NCI-H446 treated with DMSO at 0.1 percent for 48 hours (cell line): ENCODE measurements around the gene HPGDS.
"Not testable (repeated sequence)": the region's sequence is repeated elsewhere in the genome, so short reads cannot be mapped to it uniquely, and the experiment has no call there.

Source experiments
- DNase-seq: peaks from one replicate; lab custom pipeline; 2025; lab: John Stamatoyannopoulos, UW

Gene HPGDS

GRCh38 chr4:94342694-94343093 lies at the start of gene HPGDS:
Gene HPGDS, minus strand, starts transcription at chr4:94342836. Its CDS starts 8,207 bp downstream, at chr4:94334629.
- DNase-seq, result no peak

GRCh38 chr4:94390804-94391410 lies 48.3 kb upstream of the HPGDS start:
- no peak for DNase-seq

- no peak for DNase-seq
Observed at GRCh38 chr4:94389595-94390267, 47.1 kb upstream of the HPGDS start.

- not testable (repeated sequence) for DNase-seq
Observed at GRCh38 chr4:94387965-94388364, 45.3 kb upstream of the HPGDS start.

- DNase-seq, result not testable (repeated sequence)
Observed at GRCh38 chr4:94385452-94385851, 42.8 kb upstream of the HPGDS start.

- not testable (repeated sequence) for DNase-seq
Observed at GRCh38 chr4:94382891-94383290, 40.3 kb upstream of the HPGDS start.

GRCh38 chr4:94378047-94378446 lies 35.4 kb upstream of the HPGDS start:
- no peak for DNase-seq

- DNase-seq, result no peak
Observed at GRCh38 chr4:94377294-94377693, 34.7 kb upstream of the HPGDS start.

GRCh38 chr4:94375364-94375763 lies 32.7 kb upstream of the HPGDS start:
- no peak for DNase-seq

- no peak for DNase-seq
Observed at GRCh38 chr4:94373752-94374151, 31.1 kb upstream of the HPGDS start.

- no peak for DNase-seq
Observed at GRCh38 chr4:94372991-94373390, 30.4 kb upstream of the HPGDS start.

GRCh38 chr4:94372228-94372978 lies 29.8 kb upstream of the HPGDS start:
- DNase-seq, result no peak

GRCh38 chr4:94371290-94371689 lies 28.7 kb upstream of the HPGDS start:
- DNase-seq, result no peak

GRCh38 chr4:94370533-94371254 lies 28.1 kb upstream of the HPGDS start:
- no peak for DNase-seq

- DNase-seq, result no peak
Observed at GRCh38 chr4:94369046-94369445, 26.4 kb upstream of the HPGDS start.

- DNase-seq, result no peak
Observed at GRCh38 chr4:94368459-94368858, 25.8 kb upstream of the HPGDS start.

- DNase-seq, result no peak
Observed at GRCh38 chr4:94365304-94365703, 22.7 kb upstream of the HPGDS start.

GRCh38 chr4:94364527-94364926 lies 21.9 kb upstream of the HPGDS start:
- no peak for DNase-seq

GRCh38 chr4:94363136-94363655 lies 20.6 kb upstream of the HPGDS start:
- no peak for DNase-seq

- no peak for DNase-seq
Observed at GRCh38 chr4:94359838-94360237, 17.2 kb upstream of the HPGDS start.

- no peak for DNase-seq
Observed at GRCh38 chr4:94359221-94359620, 16.6 kb upstream of the HPGDS start.

GRCh38 chr4:94358101-94358500 lies 15.5 kb upstream of the HPGDS start:
- DNase-seq, result no peak
